Measurements from ENCODE around the gene CEP131. TPM values are rescaled to one million over a fixed set of nuclear protein-coding genes. Genes with fewer than 3 reads are reported as not detected.

The CEP131 gene
- total RNA-seq, 1 donor from 2014 or later = 26.8 TPM

- Mint-ChIP-seq H3K27ac (no peak overlapping the region), H3K4me3 (no peak overlapping the region), H3K4me1 (ENCODE audit: unreplicated experiment) (no peaks in the 10 kb centered on the region), H3K9me3 (no peaks in the 10 kb centered on the region), H3K27me3 (no peaks in the 10 kb centered on the region), H3K36me3 (no peaks in the 10 kb centered on the region)
- no peak for DNase-seq (ENCODE audit: extremely low spot score, unreplicated experiment)
- TF ChIP-seq CTCF (conservative IDR thresholded peaks at IDR 0.05) = no peak
Measured at GRCh38 chr17:81203136-81203535, 19.6 kb downstream of the CEP131 start.

GRCh38 chr17:81202318-81202717, 20.4 kb downstream of the CEP131 start:
- H3K9me3 Mint-ChIP-seq = no peaks in the 10 kb centered on the region
- no peak for DNase-seq (ENCODE audit: extremely low spot score, unreplicated experiment)
- H3K27ac Mint-ChIP-seq = no peak overlapping the region
- no peaks in the 10 kb centered on the region for H3K27me3 Mint-ChIP-seq
- H3K4me3 Mint-ChIP-seq = no peak overlapping the region
- no peaks in the 10 kb centered on the region for H3K36me3 Mint-ChIP-seq
- no peak for TF ChIP-seq CTCF (conservative IDR thresholded peaks at IDR 0.05)
- H3K4me1 Mint-ChIP-seq (ENCODE audit: unreplicated experiment) = no peaks in the 10 kb centered on the region

GRCh38 chr17:81200695-81201580, 21.8 kb downstream of the CEP131 start:
- TF ChIP-seq CTCF (conservative IDR thresholded peaks at IDR 0.05) = peak; percentile 76
- H3K4me3 Mint-ChIP-seq = no peak overlapping the region
- no peaks in the 10 kb centered on the region for H3K9me3 Mint-ChIP-seq
- H3K27ac Mint-ChIP-seq = no peak overlapping the region
- DNase-seq (ENCODE audit: extremely low spot score, unreplicated experiment) = no peak
- H3K36me3 Mint-ChIP-seq = no peaks in the 10 kb centered on the region
- H3K27me3 Mint-ChIP-seq = no peaks in the 10 kb centered on the region
- no peaks in the 10 kb centered on the region for H3K4me1 Mint-ChIP-seq (ENCODE audit: unreplicated experiment)

- no peak overlapping the region for H3K4me3 Mint-ChIP-seq
- H3K9me3 Mint-ChIP-seq = no peaks in the 10 kb centered on the region
- no peak for TF ChIP-seq CTCF (conservative IDR thresholded peaks at IDR 0.05)
Measured at GRCh38 chr17:81200201-81200600, 22.6 kb downstream of the CEP131 start.

GRCh38 chr17:81199482-81199830, 23.3 kb downstream of the CEP131 start:
- no peaks in the 10 kb centered on the region for H3K27me3 Mint-ChIP-seq
- no peak for DNase-seq (ENCODE audit: extremely low spot score, unreplicated experiment)
- no peaks in the 10 kb centered on the region for H3K4me1 Mint-ChIP-seq (ENCODE audit: unreplicated experiment)
- no peak for TF ChIP-seq CTCF (conservative IDR thresholded peaks at IDR 0.05)
- H3K4me3 Mint-ChIP-seq = no peak overlapping the region
- no peaks in the 10 kb centered on the region for H3K36me3 Mint-ChIP-seq
- no peak overlapping the region for H3K27ac Mint-ChIP-seq
- no peaks in the 10 kb centered on the region for H3K9me3 Mint-ChIP-seq

More at GRCh38 chr17:81200201-81200600, 22.6 kb downstream of the CEP131 start:
- no peak overlapping the region for H3K27ac Mint-ChIP-seq
- H3K4me1 Mint-ChIP-seq (ENCODE audit: unreplicated experiment) = no peaks in the 10 kb centered on the region
- no peaks in the 10 kb centered on the region for H3K27me3 Mint-ChIP-seq
- no peak for DNase-seq (ENCODE audit: extremely low spot score, unreplicated experiment)
- H3K36me3 Mint-ChIP-seq = no peaks in the 10 kb centered on the region

Measured in type B pancreatic cell (in vitro differentiated cells).